Ectodermal cell (in vitro differentiated cells): ENCODE results near the gene SERPINA6.

Experiments
- H3K27ac ChIP-seq: 2 replicates; pipeline ENCODE4 v1.7.0; 2013; ENCODE audit warnings: mild to moderate bottlenecking, low read depth, low read length; ENCODE audit not compliant: insufficient read depth, poor library complexity, severe bottlenecking
- H3K27me3 ChIP-seq: 2 replicates; pipeline ENCODE4 v1.7.0; 2013; ENCODE audit warnings: mild to moderate bottlenecking, low read length; ENCODE audit not compliant: insufficient read depth, control insufficient read depth, poor library complexity, severe bottlenecking
- H3K36me3 ChIP-seq: one replicate; pipeline ENCODE4 v1.7.0; 2013; ENCODE audit warnings: low read length; ENCODE audit not compliant: control insufficient read depth, insufficient read depth
- H3K4me1 ChIP-seq: one replicate; pipeline ENCODE4 v1.7.0; 2013; ENCODE audit warnings: low read length; ENCODE audit not compliant: control insufficient read depth, insufficient read depth
- H3K4me3 ChIP-seq: 2 replicates; pipeline ENCODE4 v1.7.0; 2013; ENCODE audit warnings: low read depth, low read length, control low read depth; ENCODE audit not compliant: insufficient read depth
- H3K9me3 ChIP-seq: 2 replicates; pipeline ENCODE4 v1.7.0; 2013; ENCODE audit warnings: mild to moderate bottlenecking, low read length, moderate library complexity; ENCODE audit not compliant: control insufficient read depth
- WGBS, 2 experiments: methylation state at CpG; one replicate each; pipeline ENCODE4 v1.1.7; 2013; ENCODE audit warnings: missing lambda C conversion rate in 2 of 2; 5-methylcytosine and 5-hydroxymethylcytosine counted together

The SERPINA6 gene

DNA sequence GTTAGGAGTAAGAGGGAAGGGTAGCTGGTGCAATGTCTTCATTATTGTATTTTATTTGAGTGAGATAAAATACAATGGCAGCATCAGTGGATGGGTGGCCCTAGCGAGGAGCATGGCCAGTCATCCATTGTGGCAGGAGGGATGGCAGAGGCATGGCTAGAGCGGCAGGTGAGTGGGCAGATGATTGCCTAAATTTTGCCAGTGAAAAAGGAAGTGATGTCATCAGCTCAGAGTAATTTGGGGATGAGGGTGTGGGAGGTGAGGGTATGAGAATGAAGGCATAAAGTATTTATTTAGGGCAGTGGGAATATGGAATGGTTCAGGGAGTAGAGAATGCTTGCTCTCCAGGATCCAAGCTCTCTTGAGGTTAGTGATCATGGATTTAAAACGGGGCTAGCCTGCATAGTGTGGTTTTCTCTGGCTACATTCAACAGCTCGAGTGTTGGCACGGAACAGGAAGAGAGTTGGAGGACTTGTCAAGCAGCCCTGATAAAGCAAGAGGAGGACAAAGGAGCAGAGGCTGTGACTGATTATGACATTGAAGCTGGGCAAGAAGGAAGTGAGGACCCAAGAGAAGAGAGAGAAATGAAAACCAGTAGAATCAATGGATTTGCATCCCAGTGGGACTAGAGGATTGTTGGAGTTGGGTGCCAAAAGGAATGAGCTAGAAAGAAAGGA lies 18.7 kb upstream of the SERPINA6 start:
- H3K4me3 ChIP-seq = no peak overlapping the region
- H3K4me1 ChIP-seq = peaks cover under 1% of the 10 kb centered on the region
- H3K27me3 ChIP-seq = no peaks in the 10 kb centered on the region
- H3K36me3 ChIP-seq = no peaks in the 10 kb centered on the region
- 88 to 92% methylated on average over 5 of the region's 5 CpGs for WGBS, 2 experiments
- no peaks in the 10 kb centered on the region for H3K9me3 ChIP-seq
- H3K27ac ChIP-seq = no peak overlapping the region

DNA sequence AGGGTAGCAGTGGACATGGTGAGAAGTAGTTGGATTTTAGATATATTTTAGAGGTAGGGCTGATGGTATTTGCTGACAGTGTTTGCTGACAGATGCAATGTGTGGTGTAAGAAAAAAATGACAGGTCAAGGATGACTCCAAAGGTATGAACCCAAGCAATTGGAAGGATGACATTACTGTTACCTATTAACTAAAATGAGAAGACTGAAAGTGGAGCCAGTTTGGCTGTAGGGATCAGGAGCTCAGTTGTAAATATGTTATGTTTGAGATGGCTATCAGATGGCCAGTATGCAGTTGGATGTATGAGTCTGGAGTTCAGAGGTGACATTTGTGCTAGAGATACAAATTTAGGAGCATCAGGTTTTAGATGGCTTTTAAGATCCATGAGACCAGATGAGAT lies 17.4 kb upstream of the SERPINA6 start:
- H3K27me3 ChIP-seq = no peaks in the 10 kb centered on the region
- no peak overlapping the region for H3K4me3 ChIP-seq
- H3K36me3 ChIP-seq = no peaks in the 10 kb centered on the region
- no peak overlapping the region for H3K27ac ChIP-seq
- no peaks in the 10 kb centered on the region for H3K4me1 ChIP-seq
- no peaks in the 10 kb centered on the region for H3K9me3 ChIP-seq

GRCh38 chr14:94338023-94338422 lies 14.9 kb upstream of the SERPINA6 start:
- no peaks in the 10 kb centered on the region for H3K36me3 ChIP-seq
- H3K9me3 ChIP-seq = no peaks in the 10 kb centered on the region
- no peak overlapping the region for H3K4me3 ChIP-seq
- no peak overlapping the region for H3K27ac ChIP-seq
- no peaks in the 10 kb centered on the region for H3K27me3 ChIP-seq
- 88 to 92% methylated on average over 2 of the region's 2 CpGs for WGBS, 2 experiments
- no peaks in the 10 kb centered on the region for H3K4me1 ChIP-seq

GRCh38 chr14:94337274-94337673 lies 14.1 kb upstream of the SERPINA6 start:
- Histone ChIP-seq H3K36me3 (no peaks in the 10 kb centered on the region), H3K4me3 (no peak overlapping the region), H3K27me3 (no peaks in the 10 kb centered on the region), H3K4me1 (no peaks in the 10 kb centered on the region), H3K27ac (no peak overlapping the region), H3K9me3 (no peaks in the 10 kb centered on the region)
- 96% methylated on average over 6 of the region's 6 CpGs for WGBS, 2 experiments

DNA sequence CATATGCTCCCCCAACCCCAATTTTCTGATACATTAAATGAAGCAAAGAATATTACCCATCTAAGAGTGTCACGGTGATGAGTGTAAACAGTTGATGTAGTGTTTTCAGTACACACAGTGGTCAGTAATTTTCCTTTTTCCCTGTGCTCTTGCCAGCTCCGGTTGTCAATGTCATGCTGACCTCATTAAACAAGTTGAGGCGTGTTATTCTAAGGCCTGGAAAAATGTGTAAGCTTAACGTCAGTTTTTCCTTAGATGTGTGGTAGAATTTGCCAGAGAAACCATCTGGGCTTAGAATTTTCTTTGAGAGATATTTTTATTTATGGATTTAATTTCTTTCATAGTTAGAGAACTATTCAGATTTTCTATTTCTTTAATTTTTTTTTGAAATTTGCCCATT lies 11.7 kb upstream of the SERPINA6 start:
- Histone ChIP-seq H3K4me1 (no peaks in the 10 kb centered on the region), H3K27me3 (no peaks in the 10 kb centered on the region), H3K9me3 (no peaks in the 10 kb centered on the region), H3K36me3 (no peaks in the 10 kb centered on the region), H3K4me3 (no peak overlapping the region), H3K27ac (no peak overlapping the region)
- 82% methylated on average over 4 of the region's 4 CpGs for WGBS, 2 experiments

DNA sequence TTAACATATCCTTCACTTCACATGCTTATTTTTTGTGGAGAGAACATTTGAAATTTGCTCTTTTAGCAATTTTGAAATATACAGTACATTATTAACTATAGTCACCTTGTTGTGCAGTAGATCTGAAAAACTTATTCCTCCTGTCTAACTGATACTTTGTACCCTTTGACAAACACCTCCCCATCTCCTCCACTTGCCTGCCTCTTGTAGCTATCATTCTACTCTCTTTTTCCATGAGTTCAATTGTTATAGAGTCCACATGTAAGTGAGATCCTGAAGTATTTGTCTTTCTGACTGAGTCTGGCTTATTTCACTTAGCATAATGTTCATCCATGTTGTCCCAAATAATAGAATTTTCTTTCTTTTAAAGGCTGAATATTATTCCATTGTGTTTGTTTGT lies 9.5 kb upstream of the SERPINA6 start:
- H3K27me3 ChIP-seq = no peaks in the 10 kb centered on the region
- H3K27ac ChIP-seq = no peak overlapping the region
- H3K4me3 ChIP-seq = no peak overlapping the region
- no peaks in the 10 kb centered on the region for H3K9me3 ChIP-seq
- H3K4me1 ChIP-seq = no peaks in the 10 kb centered on the region
- no peaks in the 10 kb centered on the region for H3K36me3 ChIP-seq

DNA sequence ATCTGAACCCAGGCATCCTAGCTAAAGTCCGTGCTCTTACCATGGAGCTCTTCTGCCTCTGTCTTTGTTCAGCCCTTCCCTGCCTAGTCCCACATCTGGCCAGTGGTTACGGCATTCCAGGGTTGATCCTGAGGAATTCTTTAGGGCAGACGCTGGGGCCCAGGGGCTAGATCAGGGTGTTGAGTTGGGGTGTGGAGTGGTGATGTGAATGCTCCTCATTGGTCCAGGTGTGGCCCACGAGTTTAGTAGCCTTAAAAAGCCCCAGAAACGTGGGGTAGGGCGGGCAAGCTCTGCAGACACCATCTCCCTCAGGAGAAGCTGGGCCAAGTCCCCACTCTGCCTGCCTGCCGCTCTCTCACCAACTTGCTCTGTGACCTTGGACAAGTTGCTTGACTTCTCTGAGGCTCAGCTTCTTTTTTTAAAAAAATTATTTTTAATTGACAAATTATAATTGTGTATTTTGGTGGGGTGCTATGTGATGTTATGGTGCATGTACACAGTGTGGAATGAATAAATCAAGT lies 9.0 kb upstream of the SERPINA6 start:
- Histone ChIP-seq H3K4me3 (no peak overlapping the region), H3K36me3 (no peaks in the 10 kb centered on the region), H3K9me3 (no peaks in the 10 kb centered on the region), H3K4me1 (no peaks in the 10 kb centered on the region), H3K27me3 (no peaks in the 10 kb centered on the region), H3K27ac (no peak overlapping the region)
- WGBS, 2 experiments = 91% methylated on average over 7 of the region's 7 CpGs

DNA sequence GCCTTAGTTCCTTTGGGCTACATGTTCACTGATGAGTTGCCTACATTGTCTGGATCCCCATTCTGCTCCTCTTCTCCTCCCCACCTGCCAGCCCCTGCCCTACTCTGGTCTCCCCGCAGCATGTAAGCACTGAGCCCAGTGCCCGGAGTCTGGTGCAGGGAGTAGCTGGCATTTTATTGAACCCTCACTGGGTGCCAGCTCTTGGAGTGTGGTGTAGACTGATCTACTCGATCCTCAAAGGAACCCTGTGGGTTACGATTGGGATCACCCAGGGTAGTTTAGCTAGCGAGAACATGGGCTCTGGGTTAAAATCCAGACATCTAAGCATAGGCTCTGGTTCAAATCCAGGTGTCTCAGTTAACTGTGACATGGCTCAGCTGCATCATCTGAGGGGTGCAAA lies 8.3 kb upstream of the SERPINA6 start:
- WGBS, 2 experiments = 96 to 97% methylated on average over 5 of the region's 5 CpGs
- H3K27me3 ChIP-seq = no peaks in the 10 kb centered on the region
- H3K27ac ChIP-seq = no peak overlapping the region
- no peaks in the 10 kb centered on the region for H3K4me1 ChIP-seq
- H3K36me3 ChIP-seq = no peaks in the 10 kb centered on the region
- no peak overlapping the region for H3K4me3 ChIP-seq
- H3K9me3 ChIP-seq = no peaks in the 10 kb centered on the region

DNA sequence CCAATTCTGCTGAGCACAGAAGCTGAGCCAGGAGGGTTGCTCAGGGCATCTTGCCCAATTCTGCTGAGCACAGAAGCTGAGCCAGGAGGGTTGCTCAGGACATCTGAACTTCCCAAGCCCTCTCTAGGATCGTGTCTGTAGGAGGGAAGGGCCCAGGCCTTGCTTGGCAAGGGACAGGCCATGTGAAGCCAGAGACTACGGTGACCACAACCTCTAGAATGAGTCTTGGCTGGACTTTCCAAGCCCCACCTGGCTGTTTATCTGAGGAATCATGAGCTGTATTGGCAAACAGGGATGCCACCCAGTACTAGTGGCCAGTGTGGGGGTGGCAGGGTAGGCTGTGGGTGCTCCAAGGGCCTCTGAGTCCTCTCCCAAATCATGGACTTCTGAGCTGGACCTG lies 7.7 kb upstream of the SERPINA6 start:
- H3K36me3 ChIP-seq = no peaks in the 10 kb centered on the region
- no peak overlapping the region for H3K27ac ChIP-seq
- H3K9me3 ChIP-seq = no peaks in the 10 kb centered on the region
- no peaks in the 10 kb centered on the region for H3K4me1 ChIP-seq
- no peak overlapping the region for H3K4me3 ChIP-seq
- WGBS, 2 experiments = 91 to 96% methylated on average over 2 of the region's 2 CpGs
- H3K27me3 ChIP-seq = no peaks in the 10 kb centered on the region

DNA sequence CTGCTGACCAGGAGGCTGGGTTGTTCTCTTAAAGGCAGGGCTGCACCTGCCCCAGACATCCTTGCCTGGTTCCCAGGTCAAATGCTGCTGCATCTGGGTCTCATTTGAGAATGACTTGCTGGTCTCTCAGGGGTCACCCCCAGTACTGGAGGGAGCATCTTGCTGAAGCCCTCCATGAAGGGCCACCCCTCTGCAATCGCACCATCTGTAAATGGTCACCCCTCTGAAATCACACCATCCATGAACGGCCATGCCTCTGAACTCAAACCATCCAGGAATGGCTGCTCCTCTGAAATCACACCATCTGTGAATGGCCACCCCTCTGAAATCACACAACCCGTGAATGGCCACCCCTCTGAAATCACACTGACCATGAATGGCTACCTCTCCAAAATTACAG lies 7.3 kb upstream of the SERPINA6 start:
- no peaks in the 10 kb centered on the region for H3K27me3 ChIP-seq
- no peak overlapping the region for H3K27ac ChIP-seq
- H3K4me1 ChIP-seq = no peaks in the 10 kb centered on the region
- no peaks in the 10 kb centered on the region for H3K36me3 ChIP-seq
- 89 to 95% methylated on average over 3 of the region's 3 CpGs for WGBS, 2 experiments
- H3K4me3 ChIP-seq = no peak overlapping the region
- H3K9me3 ChIP-seq = no peaks in the 10 kb centered on the region

- no peak overlapping the region for H3K4me3 ChIP-seq
- no peaks in the 10 kb centered on the region for H3K27me3 ChIP-seq
- WGBS, 2 experiments = 94 to 97% methylated on average over 4 of the region's 4 CpGs
- no peaks in the 10 kb centered on the region for H3K9me3 ChIP-seq
- no peaks in the 10 kb centered on the region for H3K4me1 ChIP-seq
- no peaks in the 10 kb centered on the region for H3K36me3 ChIP-seq
- no peak overlapping the region for H3K27ac ChIP-seq
Measured at GRCh38 chr14:94329857-94330256, 6.7 kb upstream of the SERPINA6 start.
